Colon (tissue), 2 donors: ENCODE measurements around the gene S100B.
"Not testable (repeated sequence)": the region's sequence is repeated elsewhere in the genome, so short reads cannot be mapped to it uniquely, and the experiment has no call there.

Source experiments
- FAIRE-seq: peaks from 2 replicates; lab custom pipeline; 2012; peaks lifted over from hg19 to GRCh38; lab: Jason Lieb, UNC
- donor health status: control.
- donor health status: control.

The S100B gene

GRCh38 chr21:46604975-46605766 is at the start of gene S100B:
Gene S100B, minus strand, starts transcription at chr21:46605082. Its CDS starts 2,667 bp downstream, at chr21:46602415.
- FAIRE-seq = no peak

- FAIRE-seq = no peak
Observed at GRCh38 chr21:46651121-46651520, 46.2 kb upstream of the S100B start.

GRCh38 chr21:46650476-46651098 is 45.7 kb upstream of the S100B start:
- no peak for FAIRE-seq

GRCh38 chr21:46649356-46649755 is 44.5 kb upstream of the S100B start:
- FAIRE-seq = no peak

GRCh38 chr21:46648539-46648938 is 43.7 kb upstream of the S100B start:
- no peak for FAIRE-seq

- FAIRE-seq = no peak
Observed at GRCh38 chr21:46646541-46647154, 41.8 kb upstream of the S100B start.

- no peak for FAIRE-seq
Observed at GRCh38 chr21:46645840-46646239, 41.0 kb upstream of the S100B start.

- no peak for FAIRE-seq
Observed at GRCh38 chr21:46643379-46644177, 38.7 kb upstream of the S100B start.

- no peak for FAIRE-seq
Observed at GRCh38 chr21:46641656-46642055, 36.8 kb upstream of the S100B start.

GRCh38 chr21:46639489-46640386 is 34.9 kb upstream of the S100B start:
- FAIRE-seq = no peak

GRCh38 chr21:46637952-46638746 is 33.3 kb upstream of the S100B start:
- FAIRE-seq = no peak

GRCh38 chr21:46636550-46637285 is 31.8 kb upstream of the S100B start:
- FAIRE-seq = no peak

- FAIRE-seq = no peak
Observed at GRCh38 chr21:46636181-46636512, 31.3 kb upstream of the S100B start.

- no peak for FAIRE-seq
Observed at GRCh38 chr21:46635324-46636180, 30.7 kb upstream of the S100B start, which contains the start of gene PRMT2. Gene PRMT2, plus strand, starts transcription at chr21:46635674. Its CDS starts 1,278 bp downstream, at chr21:46636952.

- no peak for FAIRE-seq
Observed at GRCh38 chr21:46634966-46635323, 30.1 kb upstream of the S100B start.

- no peak for FAIRE-seq
Observed at GRCh38 chr21:46634427-46634826, 29.5 kb upstream of the S100B start.

GRCh38 chr21:46633566-46633965 is 28.7 kb upstream of the S100B start:
- FAIRE-seq = no peak

- not testable (repeated sequence) for FAIRE-seq
Observed at GRCh38 chr21:46630915-46631314, 26.0 kb upstream of the S100B start.

GRCh38 chr21:46628868-46629267 is 24.0 kb upstream of the S100B start:
- no peak for FAIRE-seq
